Fibroblast of skin of right biceps (primary cell): ENCODE data around the gene PSMG3.

Experiments
- DNase-seq: peaks from one replicate; pipeline ENCODE4 v3.0.0-alpha.2; 2013

PSMG3 gene

GRCh38 chr7:1569833-1570632 is at the start of gene PSMG3:
PSMG3 (minus strand) TSS chr7:1570032; CDS start chr7:1569339, 693 bp downstream.
- peak; percentile 92 for DNase-seq

- no peak for DNase-seq
Measured at GRCh38 chr7:1618475-1618874, 48.6 kb upstream of the PSMG3 start.

GRCh38 chr7:1617957-1618356 is 48.1 kb upstream of the PSMG3 start:
- no peak for DNase-seq

- DNase-seq: no peak
Measured at GRCh38 chr7:1616741-1617140, 46.9 kb upstream of the PSMG3 start.

GRCh38 chr7:1611708-1612241 is 41.9 kb upstream of the PSMG3 start:
- peak; percentile 72 for DNase-seq

GRCh38 chr7:1610678-1611302 is 41.0 kb upstream of the PSMG3 start:
- no peak for DNase-seq

GRCh38 chr7:1610013-1610677 is 40.3 kb upstream of the PSMG3 start:
- DNase-seq: no peak

GRCh38 chr7:1609023-1609422 is 39.2 kb upstream of the PSMG3 start:
- no peak for DNase-seq

- DNase-seq: no peak
Measured at GRCh38 chr7:1608318-1608717, 38.5 kb upstream of the PSMG3 start.

- DNase-seq: no peak
Measured at GRCh38 chr7:1607696-1608095, 37.9 kb upstream of the PSMG3 start.

GRCh38 chr7:1607001-1607400 is 37.2 kb upstream of the PSMG3 start:
- no peak for DNase-seq

GRCh38 chr7:1604383-1604782 is 34.6 kb upstream of the PSMG3 start:
- no peak for DNase-seq

- DNase-seq: no peak
Measured at GRCh38 chr7:1603346-1604225, 33.8 kb upstream of the PSMG3 start.

GRCh38 chr7:1602386-1602785 is 32.6 kb upstream of the PSMG3 start:
- DNase-seq: no peak

- DNase-seq: no peak
Measured at GRCh38 chr7:1601956-1602355, 32.1 kb upstream of the PSMG3 start.

GRCh38 chr7:1599640-1600395 is 30.0 kb upstream of the PSMG3 start:
- no peak for DNase-seq

GRCh38 chr7:1598961-1599639 is 29.3 kb upstream of the PSMG3 start:
- DNase-seq: no peak

GRCh38 chr7:1598286-1598685 is 28.5 kb upstream of the PSMG3 start:
- no peak for DNase-seq

- DNase-seq: no peak
Measured at GRCh38 chr7:1597791-1598190, 28.0 kb upstream of the PSMG3 start.

GRCh38 chr7:1597066-1597760 is 27.4 kb upstream of the PSMG3 start:
- no peak for DNase-seq
